ENCODE results near the gene NFIC.
"Not testable (repeated sequence)": the region's sequence is repeated elsewhere in the genome, so short reads cannot be mapped to it uniquely, and the experiment has no call there.

The NFIC gene

DNA sequence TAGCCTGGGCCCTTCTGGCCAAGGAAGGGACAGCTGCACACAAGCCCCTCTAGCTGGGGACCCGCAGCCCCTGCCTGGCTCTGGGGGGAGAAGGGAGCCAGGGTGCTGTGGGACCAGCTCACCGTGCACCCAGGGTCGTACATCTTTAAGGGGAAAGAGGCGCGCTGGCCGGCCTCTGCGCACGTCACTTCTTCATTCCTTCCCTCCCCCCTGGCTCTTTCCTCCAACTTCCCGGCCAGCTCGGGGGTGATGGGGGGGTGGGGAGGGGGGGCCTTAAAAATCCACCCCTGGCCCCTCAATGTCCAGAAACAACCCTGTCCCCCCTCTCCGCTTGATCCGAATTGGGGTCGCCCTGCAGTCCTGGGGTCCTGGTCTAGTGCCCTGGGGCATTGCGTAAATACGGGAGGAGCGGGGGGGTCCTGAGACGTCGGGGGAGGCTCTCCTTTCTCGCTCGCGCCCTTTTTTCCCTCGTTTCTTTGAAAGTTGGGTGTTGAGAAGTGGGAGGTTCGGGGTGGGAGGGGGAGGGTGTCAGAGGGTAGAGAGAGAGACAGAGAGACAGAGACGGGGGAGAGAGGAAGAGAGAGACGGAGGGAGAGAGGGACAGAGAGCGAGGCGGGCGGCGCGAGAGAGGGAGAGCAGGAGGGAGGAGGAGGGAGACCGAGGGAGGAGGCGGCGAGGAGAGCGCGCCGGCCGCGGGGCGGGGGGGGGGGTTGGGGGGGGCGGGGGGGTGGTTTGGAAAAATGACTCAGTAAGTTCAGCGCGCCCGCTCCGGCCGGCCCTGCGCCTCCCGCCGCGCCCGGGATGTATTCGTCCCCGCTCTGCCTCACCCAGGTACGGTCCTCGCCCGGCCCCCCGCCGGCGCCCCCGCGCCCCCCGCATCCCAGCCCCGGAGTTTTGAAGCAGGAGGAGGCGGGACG, at the start of gene NFIC:
Gene NFIC (plus strand): TSS at position 748 of the 917 bp plus-strand sequence. CDS start 54 bp downstream, at position 802.
- in situ Hi-C loops (cut with MboI; ENCODE audit: low sequenced_read_pairs) = no loop called here

- in situ Hi-C loops (cut with MboI; ENCODE audit: low sequenced_read_pairs) = loop anchor here (25.0 kb wide), 1 partner anchor 171 kb away; the partner anchor contains the start of genes SMIM24 and SMIM44
These were observed 49.6 kb upstream of the NFIC start for GRCh38 chr19:3316659-3317207.

DNA sequence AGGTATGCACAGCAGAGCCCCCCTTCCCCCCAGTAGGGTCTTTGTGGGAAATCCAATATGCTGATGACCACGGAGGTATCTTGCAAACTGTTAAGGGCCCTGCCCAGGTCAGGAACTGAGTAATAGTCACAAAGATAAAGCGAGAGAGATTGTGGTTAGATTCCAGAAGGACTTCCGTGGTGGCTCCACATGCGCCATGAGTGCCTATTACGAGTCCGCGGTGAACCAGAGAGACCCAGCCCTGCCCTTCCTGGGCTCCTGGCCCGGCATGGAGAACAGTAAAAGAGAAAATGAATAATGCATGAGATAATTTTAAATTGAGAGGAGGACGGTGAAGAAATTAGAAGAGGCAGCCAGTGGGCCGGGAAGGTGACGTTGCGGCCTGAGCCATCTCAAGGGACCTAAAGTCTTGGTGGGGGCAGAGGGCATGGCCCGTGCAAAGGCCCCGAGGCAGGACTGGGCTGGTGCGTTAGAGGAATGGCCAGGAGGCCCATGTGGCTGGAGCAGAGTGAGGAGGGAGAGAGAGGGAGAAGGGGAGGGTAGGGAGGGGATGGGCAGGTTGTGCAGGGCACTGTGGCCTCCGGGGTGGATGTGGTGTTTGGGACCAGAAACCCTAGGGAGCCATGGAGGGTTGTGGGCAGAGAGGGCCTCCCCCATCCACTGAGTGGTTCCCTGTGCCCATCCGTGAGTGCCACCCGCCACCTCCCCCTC, 46.6 kb upstream of the NFIC start:
- in situ Hi-C loops (cut with MboI; ENCODE audit: low sequenced_read_pairs) = loop anchor here (25.0 kb wide), 1 partner anchor 168 kb away; the partner anchor contains the start of genes SMIM24 and SMIM44

DNA sequence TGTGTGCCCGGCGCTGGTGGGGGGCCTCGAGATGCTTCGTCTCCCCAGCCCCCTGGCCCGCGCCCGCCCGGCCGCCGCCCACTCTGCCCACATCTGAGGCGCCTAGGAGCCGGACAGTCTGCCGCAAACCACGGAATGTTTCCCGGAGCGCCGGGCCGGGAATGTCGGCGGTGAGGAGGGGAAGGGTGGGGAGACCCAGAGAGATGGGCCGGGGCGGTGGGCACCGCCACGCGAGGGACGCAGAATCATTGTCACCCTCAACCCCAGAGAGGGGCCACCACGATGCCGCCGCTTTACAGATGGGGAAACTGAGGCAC, 46.1 kb upstream of the NFIC start:
- in situ Hi-C loops (cut with MboI; ENCODE audit: low sequenced_read_pairs) = loop anchor here (25.0 kb wide), 1 partner anchor 167 kb away; the partner anchor contains the start of genes SMIM24 and SMIM44

GRCh38 chr19:3320853-3321252, 45.5 kb upstream of the NFIC start:
- in situ Hi-C loops (cut with MboI; ENCODE audit: low sequenced_read_pairs) = loop anchor here (25.0 kb wide), 1 partner anchor 166 kb away; the partner anchor contains the start of genes SMIM24 and SMIM44

GRCh38 chr19:3321696-3322095, 44.7 kb upstream of the NFIC start:
- in situ Hi-C loops (cut with MboI; ENCODE audit: low sequenced_read_pairs) = loop anchor here (25.0 kb wide), 1 partner anchor 166 kb away; the partner anchor contains the start of genes SMIM24 and SMIM44

DNA sequence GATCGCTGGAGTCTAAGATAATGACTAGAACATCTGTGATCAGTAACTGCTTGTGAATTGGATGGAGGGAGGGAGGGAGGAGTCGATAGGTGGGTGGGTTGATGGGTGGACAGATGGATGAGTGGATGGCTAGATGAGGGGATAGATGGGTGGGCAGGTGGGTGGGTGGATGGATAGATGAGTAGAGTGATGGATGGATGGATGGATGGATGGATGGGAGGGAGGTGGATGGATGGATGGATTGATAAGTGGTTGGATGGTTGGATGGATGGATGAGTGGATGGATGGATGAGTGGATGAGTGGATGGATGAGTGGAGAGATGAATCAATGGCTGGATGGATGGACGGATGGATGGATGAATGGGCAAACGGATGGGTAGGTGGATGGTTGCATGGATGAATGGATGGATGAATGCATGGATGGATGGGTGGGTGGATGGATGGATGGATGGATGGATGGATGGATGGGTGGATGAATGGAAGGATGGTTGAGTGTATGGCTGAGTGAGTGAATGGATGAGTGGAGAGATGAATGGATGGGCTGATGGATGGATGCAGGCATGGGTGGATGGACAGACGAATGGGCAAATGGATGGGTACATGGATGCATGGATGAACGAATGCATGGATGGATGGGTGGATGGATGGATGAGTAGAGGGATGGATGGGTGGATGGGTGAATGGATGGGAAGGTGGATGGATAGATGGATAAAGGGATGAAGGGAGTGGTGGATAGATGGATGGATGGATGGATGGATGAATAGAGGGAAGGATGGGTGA, 44.0 kb upstream of the NFIC start:
- in situ Hi-C loops (cut with MboI; ENCODE audit: low sequenced_read_pairs) = loop anchor here (25.0 kb wide), 1 partner anchor 165 kb away; the partner anchor contains the start of genes SMIM24 and SMIM44

DNA sequence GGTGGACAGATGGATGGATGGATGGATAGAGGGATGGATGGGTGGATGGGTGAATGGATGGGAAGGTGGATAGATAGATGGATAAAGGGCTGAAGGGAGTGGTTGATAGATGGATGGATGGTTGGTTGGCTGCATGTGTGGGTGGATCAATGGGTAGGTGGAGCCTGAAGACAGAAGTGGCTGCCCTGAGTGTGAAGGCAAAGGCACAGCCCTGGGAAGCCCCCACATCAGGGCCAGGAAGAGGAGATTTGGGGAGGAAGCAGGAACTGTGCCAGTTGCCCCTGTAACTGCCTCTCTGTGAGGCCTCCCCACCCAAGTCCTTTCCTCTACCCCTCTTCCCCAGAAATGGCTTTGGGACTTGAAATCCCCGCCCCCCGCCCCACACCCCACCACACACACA, 43.4 kb upstream of the NFIC start:
- in situ Hi-C loops (cut with MboI; ENCODE audit: low sequenced_read_pairs) = loop anchor here (25.0 kb wide), 1 partner anchor 164 kb away; the partner anchor contains the start of genes SMIM24 and SMIM44

GRCh38 chr19:3323658-3324057, 42.7 kb upstream of the NFIC start:
- in situ Hi-C loops (cut with MboI; ENCODE audit: low sequenced_read_pairs) = loop anchor here (25.0 kb wide), 1 partner anchor 164 kb away; the partner anchor contains the start of genes SMIM24 and SMIM44

- in situ Hi-C loops (cut with MboI; ENCODE audit: low sequenced_read_pairs) = loop anchor here (25.0 kb wide), 1 partner anchor 163 kb away; the partner anchor contains the start of genes SMIM24 and SMIM44
These were observed 42.0 kb upstream of the NFIC start for GRCh38 chr19:3324405-3324856.

DNA sequence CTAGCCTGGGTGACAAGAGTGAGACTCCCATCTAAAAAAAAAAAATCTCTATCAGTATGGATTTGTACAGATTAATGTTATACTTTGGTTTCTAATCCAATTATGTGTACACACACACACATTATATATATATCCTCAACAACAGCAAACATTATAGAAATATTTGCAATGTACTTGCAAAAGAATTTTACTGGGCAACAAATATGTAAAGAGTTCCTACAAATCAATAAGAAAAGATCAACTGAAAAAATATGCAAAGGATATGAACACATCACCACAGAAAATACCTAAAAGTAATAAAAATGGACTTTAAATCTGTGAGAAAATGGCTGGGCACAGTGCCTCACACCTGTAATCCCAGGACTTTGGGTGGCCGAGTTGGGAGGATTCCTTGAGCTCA, 40.9 kb upstream of the NFIC start:
- in situ Hi-C loops (cut with MboI; ENCODE audit: low sequenced_read_pairs) = no loop called here

- in situ Hi-C loops (cut with MboI; ENCODE audit: low sequenced_read_pairs) = no loop called here
These were observed 37.6 kb upstream of the NFIC start for GRCh38 chr19:3328743-3329142.

DNA sequence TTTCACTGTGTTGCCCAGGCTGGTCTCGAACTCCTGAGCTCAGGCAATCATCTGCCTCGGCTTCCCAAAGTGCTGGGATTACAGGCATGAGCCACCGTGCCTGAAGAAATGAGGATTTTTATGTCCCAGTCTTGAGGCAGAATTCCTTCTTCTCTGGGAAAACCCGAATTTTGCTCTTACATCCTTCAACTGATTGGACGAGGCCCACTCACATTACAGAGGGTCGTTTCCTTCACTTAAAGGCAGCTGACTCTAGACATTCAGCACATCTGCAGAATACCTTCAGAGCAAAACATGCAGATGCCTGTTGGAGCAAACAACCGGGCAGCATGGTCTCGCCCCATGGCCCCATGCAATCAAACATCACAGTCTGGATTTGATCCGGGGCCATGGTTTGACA, 36.3 kb upstream of the NFIC start:
- in situ Hi-C loops (cut with MboI; ENCODE audit: low sequenced_read_pairs) = no loop called here

DNA sequence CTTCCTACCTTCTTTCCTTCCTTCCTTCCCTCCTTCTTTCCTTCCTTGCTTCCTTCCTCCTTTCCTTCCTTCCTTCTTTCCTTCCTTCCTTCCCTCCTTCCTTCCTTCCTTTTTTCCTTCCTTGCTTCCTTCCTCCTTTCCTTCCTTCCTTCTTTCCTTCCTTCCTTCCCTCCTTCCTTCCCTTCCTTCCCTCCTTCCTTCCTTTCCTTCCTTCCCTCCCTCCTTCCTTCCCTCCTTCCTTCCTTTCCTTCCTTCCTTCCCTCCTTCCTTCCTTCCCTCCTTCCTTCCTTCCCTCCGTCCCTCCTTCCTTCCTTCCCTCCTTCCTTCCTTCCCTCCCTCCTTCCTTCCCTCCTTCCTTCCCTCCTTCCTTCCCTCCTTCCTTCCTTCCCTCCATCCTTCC, 34.2 kb upstream of the NFIC start:
- in situ Hi-C loops (cut with MboI; ENCODE audit: low sequenced_read_pairs) = not testable (repeated sequence)

- in situ Hi-C loops (cut with MboI; ENCODE audit: low sequenced_read_pairs) = no loop called here
These were observed 33.3 kb upstream of the NFIC start for GRCh38 chr19:3333020-3333583.

GRCh38 chr19:3333662-3334061, 32.7 kb upstream of the NFIC start:
- in situ Hi-C loops (cut with MboI; ENCODE audit: low sequenced_read_pairs) = no loop called here

- in situ Hi-C loops (cut with MboI; ENCODE audit: low sequenced_read_pairs) = not testable (repeated sequence)
These were observed 31.5 kb upstream of the NFIC start for GRCh38 chr19:3334749-3335430.

DNA sequence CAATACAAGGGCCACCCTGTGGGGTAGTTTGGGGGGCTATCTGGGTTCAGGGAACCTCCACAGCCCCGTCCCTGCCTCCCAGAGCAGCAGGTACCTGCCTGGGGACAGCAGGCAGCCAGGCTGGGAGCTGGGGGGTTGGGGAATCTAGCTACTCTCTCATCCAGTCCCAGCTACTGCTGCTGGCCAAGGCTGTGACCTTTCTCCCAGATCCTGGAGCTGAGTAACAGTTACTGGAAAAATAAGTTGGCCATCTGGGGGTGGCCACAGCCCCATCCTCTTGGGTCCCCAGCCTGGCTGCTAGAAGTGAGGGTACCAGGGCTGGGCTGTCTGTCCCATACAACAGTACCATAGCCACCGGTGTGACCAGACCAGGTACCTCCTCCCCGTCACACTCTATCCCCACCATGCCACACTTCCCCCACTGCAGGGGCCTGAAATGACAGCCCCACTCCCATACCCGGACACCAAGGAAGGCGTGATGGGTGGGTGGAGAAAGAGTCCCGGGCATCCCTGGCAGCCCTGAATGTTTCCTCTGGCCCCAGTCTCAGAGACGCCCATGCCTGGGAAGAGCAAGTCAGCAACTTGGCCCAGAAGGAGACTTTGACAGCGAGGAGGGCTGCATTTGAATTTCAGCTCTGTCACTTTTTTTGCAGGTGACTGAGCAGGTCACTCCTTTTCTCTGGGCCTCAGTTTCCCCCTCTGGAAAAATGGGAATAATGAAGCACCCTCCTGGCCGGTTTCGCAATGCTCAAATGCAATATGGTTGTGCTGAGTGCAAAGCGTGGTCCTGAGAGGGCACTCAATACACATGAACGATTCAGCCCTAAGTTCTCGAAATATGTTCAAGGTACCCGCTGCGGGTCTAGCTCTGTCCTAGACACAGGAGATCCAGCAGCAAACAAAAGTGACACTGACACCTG, 30.7 kb upstream of the NFIC start:
- in situ Hi-C loops (cut with MboI; ENCODE audit: low sequenced_read_pairs) = no loop called here
